SK-N-MC (cell line): ENCODE measurements around the gene AUNIP.

Experiments
- DNase-seq: peaks from one replicate; pipeline ENCODE4 v3.0.0-alpha.2; 2011; ENCODE audit warnings: low read depth, low spot score
- H3K27ac ChIP-seq: fragments of 200-600 bp; sonication (generic); 2 replicates; pipeline ENCODE4 v1.5.1; 2016; ENCODE audit warnings: mixed run types
- H3K36me3 ChIP-seq: fragments of 200-600 bp; sonication (generic); 2 replicates; pipeline ENCODE4 v1.6.1; 2017; ENCODE audit warnings: antibody characterized with exemption, low read length, mixed read lengths; ENCODE audit not compliant: insufficient read depth
- H3K4me3 ChIP-seq: fragments of 200-600 bp; sonication (generic); 2 replicates; pipeline ENCODE4 v1.5.1; 2016
- H3K9ac ChIP-seq: fragments of 200-600 bp; sonication (generic); 2 replicates; pipeline ENCODE4 v1.8.0; 2017; ENCODE audit warnings: mixed run types, mixed read lengths; ENCODE audit not compliant: insufficient read length
- H3K9me3 ChIP-seq: fragments of 200-600 bp; sonication (generic); 2 replicates; pipeline ENCODE4 v1.6.1; 2017; ENCODE audit warnings: low read depth, mild to moderate bottlenecking, antibody characterized with exemption, low read length, moderate library complexity, mixed read lengths
- EZH2 ChIP-seq: fragments of 200-600 bp; sonication (generic); IDR thresholded peaks from one replicate; pipeline ENCODE4 v1.6.1; 2017; ENCODE audit warnings: antibody characterized with exemption
- FOXP2 ChIP-seq: optimal IDR thresholded peaks from 2 replicates; pipeline ENCODE3; 2011; ENCODE audit warnings: mild to moderate bottlenecking, moderate library complexity; ENCODE audit not compliant: insufficient read depth; ENCODE audit errors: extremely low read length, control extremely low read depth
- POLR2AphosphoS5 ChIP-seq: IDR thresholded peaks from 2 replicates; pipeline ENCODE4 v1.6.1; 2012; ENCODE audit warnings: mild to moderate bottlenecking, low read depth, low read length, borderline replicate concordance

Gene AUNIP

GRCh38 chr1:25862785-25863485 is 3.7 kb upstream of the AUNIP start:
- TF ChIP-seq POLR2AphosphoS5 (no peak), EZH2 (no peak), FOXP2 (no peak)
- Histone ChIP-seq H3K9me3 (no peaks in the 10 kb centered on the region), H3K4me3 (no peak overlapping the region), H3K27ac (no peak overlapping the region), H3K36me3 (no peaks in the 10 kb centered on the region), H3K9ac (no peak overlapping the region)
- no peak for DNase-seq

GRCh38 chr1:25861316-25862286 is 2.3 kb upstream of the AUNIP start:
- DNase-seq = no peak
- no peak for TF ChIP-seq FOXP2
- no peak for TF ChIP-seq EZH2
- no peak for TF ChIP-seq POLR2AphosphoS5
- H3K9me3 ChIP-seq = no peaks in the 10 kb centered on the region
- no peak overlapping the region for H3K9ac ChIP-seq
- no peaks in the 10 kb centered on the region for H3K36me3 ChIP-seq
- no peak overlapping the region for H3K4me3 ChIP-seq
- no peak overlapping the region for H3K27ac ChIP-seq

DNA sequence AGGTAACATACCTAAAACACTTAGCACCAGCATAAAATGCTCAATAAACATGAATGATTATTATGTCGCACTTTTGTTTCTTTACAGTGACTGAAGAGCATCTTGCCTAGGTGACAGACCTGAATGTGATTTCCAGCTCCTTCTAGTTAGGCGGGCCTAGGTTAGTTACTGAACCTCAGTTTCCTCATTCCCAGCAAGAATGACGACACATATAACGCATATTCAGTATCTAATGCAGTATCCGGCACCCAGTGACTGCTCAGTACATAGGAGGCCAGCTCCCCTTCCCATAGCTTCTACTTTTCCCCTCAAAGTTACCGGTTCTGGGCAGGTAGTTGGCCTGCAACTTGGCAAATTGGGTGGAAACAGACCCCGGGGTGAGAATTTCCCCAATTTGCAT is 763 bp downstream of the AUNIP start:
- H3K9ac ChIP-seq = peak overlapping the region; percentile 86
- H3K4me3 ChIP-seq = peak overlapping the region; percentile 86
- H3K9me3 ChIP-seq = no peaks in the 10 kb centered on the region
- no peaks in the 10 kb centered on the region; the same call in 1 of the 2 replicates for H3K36me3 ChIP-seq
- H3K27ac ChIP-seq = no peak overlapping the region
- no peak for TF ChIP-seq POLR2AphosphoS5
- TF ChIP-seq EZH2 = no peak
- no peak for TF ChIP-seq FOXP2
- DNase-seq = no peak

- no peak for TF ChIP-seq FOXP2
- TF ChIP-seq POLR2AphosphoS5 = no peak
- no peak for TF ChIP-seq EZH2
- DNase-seq = no peak
- peaks cover 3% of the 10 kb centered on the region for H3K36me3 ChIP-seq
- H3K4me3 ChIP-seq = no peak overlapping the region
- no peak overlapping the region for H3K9ac ChIP-seq
- no peaks in the 10 kb centered on the region for H3K9me3 ChIP-seq
- H3K27ac ChIP-seq = no peak overlapping the region
Measured at GRCh38 chr1:25856856-25857255, 2.4 kb downstream of the AUNIP start.

DNA sequence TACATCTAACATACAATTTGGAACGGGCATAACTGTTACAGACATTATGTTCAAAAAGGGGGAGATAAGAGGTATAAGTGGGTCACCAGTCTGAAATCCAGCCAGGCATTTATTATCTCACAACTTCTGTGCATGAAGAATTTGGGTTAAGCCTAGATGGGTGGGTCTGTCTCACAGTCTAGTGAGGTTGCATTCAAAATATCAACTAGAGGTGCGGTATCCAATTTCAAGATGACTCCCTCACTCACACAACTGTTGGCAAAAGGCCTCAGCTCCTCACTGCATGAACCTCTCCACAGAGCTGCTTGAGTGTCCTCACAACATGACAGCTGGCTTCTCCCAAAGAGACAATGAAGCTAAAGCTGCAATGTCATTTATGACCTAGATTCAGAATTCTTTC is 4.7 kb downstream of the AUNIP start:
- Histone ChIP-seq H3K36me3 (peaks cover 3% of the 10 kb centered on the region), H3K4me3 (no peak overlapping the region), H3K9ac (no peak overlapping the region), H3K27ac (no peak overlapping the region), H3K9me3 (no peaks in the 10 kb centered on the region)
- DNase-seq = no peak
- TF ChIP-seq FOXP2 = no peak
- no peak for TF ChIP-seq EZH2
- no peak for TF ChIP-seq POLR2AphosphoS5

DNA sequence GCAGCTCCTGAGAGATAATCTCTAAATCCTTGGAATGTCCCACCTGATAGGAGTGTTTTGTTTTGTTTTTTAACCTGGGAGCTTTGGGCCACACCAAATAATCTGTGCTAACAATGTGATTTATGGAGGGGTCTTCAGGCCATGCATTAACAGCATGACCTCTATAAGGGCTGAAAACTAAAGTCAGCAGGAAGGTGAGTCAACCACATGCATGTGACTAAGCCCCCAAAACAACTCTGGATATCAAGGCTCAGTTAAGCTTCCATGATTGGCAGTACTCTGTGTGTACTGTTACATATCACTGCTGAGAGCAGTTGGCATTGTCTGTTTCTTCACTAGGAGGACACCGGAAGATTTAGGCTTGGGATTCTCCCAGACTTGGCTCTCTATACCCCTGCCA is 10.7 kb downstream of the AUNIP start:
- DNase-seq = no peak
- no peak overlapping the region for H3K9ac ChIP-seq
- no peak overlapping the region for H3K27ac ChIP-seq
- H3K36me3 ChIP-seq = peaks cover 3% of the 10 kb centered on the region
- no peak overlapping the region for H3K4me3 ChIP-seq
- H3K9me3 ChIP-seq = no peaks in the 10 kb centered on the region
- TF ChIP-seq FOXP2 = no peak
- no peak for TF ChIP-seq EZH2
- no peak for TF ChIP-seq POLR2AphosphoS5

DNA sequence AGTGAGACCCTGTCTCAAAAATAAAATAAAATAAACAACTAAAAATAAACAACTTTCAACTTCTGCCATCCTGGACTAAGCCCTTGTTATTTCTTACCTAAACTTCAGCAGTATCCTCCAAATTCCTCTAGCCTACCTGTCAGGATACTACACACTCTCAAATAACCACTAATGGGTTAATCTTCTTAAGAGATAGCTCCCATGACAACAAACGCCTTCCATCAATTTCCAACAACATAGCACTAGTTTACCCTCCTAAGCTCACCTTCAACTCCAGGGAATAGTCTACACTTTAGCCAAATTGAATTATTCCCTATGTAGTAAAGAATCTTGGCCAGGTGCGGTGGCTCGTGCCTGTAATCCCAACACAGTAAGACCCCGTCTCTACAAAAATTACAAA is 11.3 kb downstream of the AUNIP start:
- Histone ChIP-seq H3K9ac (no peak overlapping the region), H3K9me3 (no peaks in the 10 kb centered on the region), H3K27ac (no peak overlapping the region), H3K36me3 (peaks cover 2% of the 10 kb centered on the region; the same call in 1 of the 2 replicates), H3K4me3 (no peak overlapping the region)
- DNase-seq = no peak
- TF ChIP-seq FOXP2 = no peak
- no peak for TF ChIP-seq EZH2
- TF ChIP-seq POLR2AphosphoS5 = no peak

GRCh38 chr1:25845664-25846063 is 13.6 kb downstream of the AUNIP start:
- Histone ChIP-seq H3K27ac (no peak overlapping the region), H3K36me3 (no peaks in the 10 kb centered on the region), H3K9ac (no peak overlapping the region), H3K9me3 (no peaks in the 10 kb centered on the region), H3K4me3 (no peak overlapping the region)
- no peak for DNase-seq
- TF ChIP-seq EZH2 (no peak), POLR2AphosphoS5 (no peak), FOXP2 (no peak)
